ENCODE data around the gene CPVL.

DNA sequence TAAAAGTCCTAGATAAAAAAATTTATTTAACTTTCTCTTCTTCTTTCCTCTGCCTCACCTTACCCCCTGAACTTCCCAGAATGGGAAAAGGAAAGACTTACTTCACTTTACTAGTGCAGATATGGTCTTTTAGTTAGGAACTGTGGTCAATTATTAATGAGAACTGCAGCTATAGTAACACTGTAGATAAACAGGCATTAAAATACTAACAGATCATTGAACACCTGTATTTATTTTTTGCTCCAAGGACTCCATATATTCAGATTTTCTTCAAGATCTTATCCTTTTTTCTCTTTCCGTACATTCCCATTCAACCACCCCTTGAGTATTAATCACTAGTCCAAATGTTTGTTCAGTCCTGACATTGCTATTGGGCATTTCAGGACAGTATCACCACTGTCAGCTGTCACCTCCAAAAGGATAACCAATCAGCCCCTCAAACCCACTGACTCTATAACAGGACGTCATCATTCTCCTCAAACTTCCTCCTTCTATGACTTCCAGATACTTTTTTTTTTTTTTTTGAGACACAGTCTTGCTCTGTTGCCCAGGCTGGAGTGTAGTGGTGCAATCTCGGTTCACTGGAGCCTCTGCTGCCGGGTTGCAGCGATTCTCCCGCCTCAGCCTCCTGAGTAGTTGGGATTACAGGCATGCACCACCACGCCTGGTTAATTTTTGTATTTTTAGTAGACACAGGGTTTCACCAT, 4.2 kb downstream of the CPVL start:
- TF ChIP-seq RCOR1 (IDR thresholded peaks at IDR 0.05; ENCODE audit: insufficient replicate concordance, low read length) = no peak
- TF ChIP-seq, protein P1, sequence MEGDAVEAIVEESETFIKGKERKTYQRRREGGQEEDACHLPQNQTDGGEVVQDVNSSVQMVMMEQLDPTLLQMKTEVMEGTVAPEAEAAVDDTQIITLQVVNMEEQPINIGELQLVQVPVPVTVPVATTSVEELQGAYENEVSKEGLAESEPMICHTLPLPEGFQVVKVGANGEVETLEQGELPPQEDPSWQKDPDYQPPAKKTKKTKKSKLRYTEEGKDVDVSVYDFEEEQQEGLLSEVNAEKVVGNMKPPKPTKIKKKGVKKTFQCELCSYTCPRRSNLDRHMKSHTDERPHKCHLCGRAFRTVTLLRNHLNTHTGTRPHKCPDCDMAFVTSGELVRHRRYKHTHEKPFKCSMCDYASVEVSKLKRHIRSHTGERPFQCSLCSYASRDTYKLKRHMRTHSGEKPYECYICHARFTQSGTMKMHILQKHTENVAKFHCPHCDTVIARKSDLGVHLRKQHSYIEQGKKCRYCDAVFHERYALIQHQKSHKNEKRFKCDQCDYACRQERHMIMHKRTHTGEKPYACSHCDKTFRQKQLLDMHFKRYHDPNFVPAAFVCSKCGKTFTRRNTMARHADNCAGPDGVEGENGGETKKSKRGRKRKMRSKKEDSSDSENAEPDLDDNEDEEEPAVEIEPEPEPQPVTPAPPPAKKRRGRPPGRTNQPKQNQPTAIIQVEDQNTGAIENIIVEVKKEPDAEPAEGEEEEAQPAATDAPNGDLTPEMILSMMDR (conservative IDR thresholded peaks at IDR 0.05; ENCODE audit: low read depth, low read length) = no peak

Measured in IMR-90 (cell line).